SK-MEL-5 (cell line): ENCODE data around the gene RCBTB2. TPM values are rescaled to one million over a fixed set of nuclear protein-coding genes. Genes with fewer than 3 reads are reported as not detected.

Source experiments
- DNase-seq: peaks from one replicate; pipeline ENCODE4 v3.0.0-alpha.2; 2016; ENCODE audit warnings: low read depth, low spot score
- in situ Hi-C: cut with HindIII; loops from 2 replicates; pipeline ENCODE4 v1.10.0; 2016; ENCODE audit warnings: low sequenced_read_pairs, high pct_unique_total_duplicates, low pct_unique_long_range_greater_than_20kb
- total RNA-seq: library from RNA; depleted of rRNA; stranded (reverse); fragments of >200 nt; shearing (Covaris generic); gene quantifications from 2 replicates; pipeline ENCODE4 v1.2.3, GENCODE V29; 2014; rRNA removed

The RCBTB2 gene
- total RNA-seq, 1 experiment from 2014 or later = 4.8 TPM

DNA sequence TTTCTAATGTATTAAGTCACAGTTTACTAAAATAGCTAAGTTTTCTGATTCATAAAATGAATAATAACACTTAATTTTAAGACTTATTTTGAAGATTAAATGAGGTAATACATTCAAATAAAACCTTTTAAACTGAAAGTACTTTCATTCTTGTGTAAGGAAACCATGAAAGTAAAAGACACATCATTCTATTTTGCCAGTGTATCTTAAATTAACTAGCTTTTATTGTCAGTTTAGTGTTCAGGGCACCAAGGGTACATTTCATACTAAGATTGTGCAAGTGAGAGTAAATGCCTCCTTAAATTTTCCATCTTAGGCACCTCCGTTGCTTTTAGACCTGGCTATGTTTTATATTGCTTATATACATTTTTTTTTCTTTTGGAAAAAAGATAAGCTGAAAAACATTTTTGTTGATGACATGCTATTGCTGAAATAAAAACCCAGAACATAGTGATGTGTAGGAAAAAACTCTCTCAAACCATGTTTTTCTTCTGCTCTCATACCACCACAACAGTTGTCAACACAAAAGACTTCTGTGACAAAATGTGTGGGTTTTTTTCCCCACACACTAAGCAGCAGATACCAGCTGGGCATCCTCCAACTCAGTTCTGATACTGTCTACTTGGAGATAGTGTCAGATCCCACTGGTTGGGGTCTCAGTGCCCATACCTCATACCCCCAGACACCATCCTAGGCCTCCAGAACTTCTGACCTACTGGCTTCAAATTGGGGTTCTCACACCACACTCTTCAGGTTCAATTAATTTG, 89.3 kb downstream of the RCBTB2 start:
- no peak for DNase-seq

More for the DNA sequence above, 89.3 kb downstream of the RCBTB2 start:
- in situ Hi-C loops = no loop called here

Other genes starting within 250 kb of the RCBTB2 start
- 43.8 and 44.7 TPM in 2 replicates for gene RB1, start 229.3 kb downstream of the RCBTB2 start, total RNA-seq
- gene LPAR6, start 120.0 kb downstream of the RCBTB2 start, total RNA-seq = 31.0 and 32.2 TPM in 2 replicates
- gene CYSLTR2, start 120.8 kb upstream of the RCBTB2 start, total RNA-seq = 19.3 and 23.6 TPM in 2 replicates